GM10248 (cell line): Measurements from ENCODE around the gene C1orf226.

ENCODE experiments used
- CTCF ChIA-PET: fragments of 300-600 bp; sonication (Branson Sonifier 250); formaldehyde crosslinking; extraction: SDS; loops from one replicate; lab custom pipeline; 2021; ENCODE audit warnings: antibody characterized with exemption; lab: Yijun Ruan, JAX
- POLR2A ChIA-PET: fragments of 350-650 bp; sonication (Branson Sonifier 250); formaldehyde crosslinking; extraction: SDS; loops from one replicate; lab custom pipeline; 2020; ENCODE audit warnings: antibody characterized with exemption; lab: Yijun Ruan, JAX
- DNase-seq: peaks from one replicate; pipeline ENCODE4 v3.0.0; 2012; ENCODE audit errors: extremely low spot score
- TF ChIP-seq, protein P1 (sequence below): IDR thresholded peaks from 2 replicates; pipeline ENCODE4 v1.5.1; 2012; ENCODE audit warnings: mild to moderate bottlenecking, low read depth; ENCODE audit errors: extremely low read depth, missing control alignments, control extremely low read depth

The C1orf226 gene, protein sequence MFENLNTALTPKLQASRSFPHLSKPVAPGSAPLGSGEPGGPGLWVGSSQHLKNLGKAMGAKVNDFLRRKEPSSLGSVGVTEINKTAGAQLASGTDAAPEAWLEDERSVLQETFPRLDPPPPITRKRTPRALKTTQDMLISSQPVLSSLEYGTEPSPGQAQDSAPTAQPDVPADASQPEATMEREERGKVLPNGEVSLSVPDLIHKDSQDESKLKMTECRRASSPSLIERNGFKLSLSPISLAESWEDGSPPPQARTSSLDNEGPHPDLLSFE

DNA sequence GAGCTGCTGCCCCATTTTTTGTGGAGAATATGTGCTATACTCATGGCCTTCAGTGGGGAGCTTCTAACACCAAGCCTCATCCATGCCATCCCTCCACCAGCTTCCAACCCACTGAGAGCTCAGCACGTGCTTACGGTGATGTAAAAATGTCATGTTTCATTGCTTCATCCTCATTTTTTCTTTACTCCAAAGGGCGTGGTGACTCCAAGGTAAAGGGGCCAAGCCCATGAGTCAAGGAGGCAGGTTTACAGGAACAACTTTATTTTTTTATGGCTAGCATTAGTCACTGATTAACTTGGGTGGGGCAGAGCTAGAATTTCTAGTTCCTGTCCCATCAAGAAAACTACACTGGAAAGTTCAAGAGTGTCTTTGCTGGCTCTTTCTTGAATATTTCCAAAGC lies at the start of gene C1orf226:
Gene C1orf226, plus strand, starts transcription at position 346 of the 400 bp plus-strand sequence. CDS start 174 bp downstream, outside the sequence.
- no peak for DNase-seq
- POLR2A ChIA-PET, result no interaction called here
- CTCF ChIA-PET, result interaction anchor here (1.1 to 3.3 kb wide), 4 partner anchors 8 to 232 kb away, joined by 3 to 21 read pairs (median 4); no protein-coding TSS in a partner anchor
- TF ChIP-seq, protein P1, sequence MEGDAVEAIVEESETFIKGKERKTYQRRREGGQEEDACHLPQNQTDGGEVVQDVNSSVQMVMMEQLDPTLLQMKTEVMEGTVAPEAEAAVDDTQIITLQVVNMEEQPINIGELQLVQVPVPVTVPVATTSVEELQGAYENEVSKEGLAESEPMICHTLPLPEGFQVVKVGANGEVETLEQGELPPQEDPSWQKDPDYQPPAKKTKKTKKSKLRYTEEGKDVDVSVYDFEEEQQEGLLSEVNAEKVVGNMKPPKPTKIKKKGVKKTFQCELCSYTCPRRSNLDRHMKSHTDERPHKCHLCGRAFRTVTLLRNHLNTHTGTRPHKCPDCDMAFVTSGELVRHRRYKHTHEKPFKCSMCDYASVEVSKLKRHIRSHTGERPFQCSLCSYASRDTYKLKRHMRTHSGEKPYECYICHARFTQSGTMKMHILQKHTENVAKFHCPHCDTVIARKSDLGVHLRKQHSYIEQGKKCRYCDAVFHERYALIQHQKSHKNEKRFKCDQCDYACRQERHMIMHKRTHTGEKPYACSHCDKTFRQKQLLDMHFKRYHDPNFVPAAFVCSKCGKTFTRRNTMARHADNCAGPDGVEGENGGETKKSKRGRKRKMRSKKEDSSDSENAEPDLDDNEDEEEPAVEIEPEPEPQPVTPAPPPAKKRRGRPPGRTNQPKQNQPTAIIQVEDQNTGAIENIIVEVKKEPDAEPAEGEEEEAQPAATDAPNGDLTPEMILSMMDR, result no peak

DNA sequence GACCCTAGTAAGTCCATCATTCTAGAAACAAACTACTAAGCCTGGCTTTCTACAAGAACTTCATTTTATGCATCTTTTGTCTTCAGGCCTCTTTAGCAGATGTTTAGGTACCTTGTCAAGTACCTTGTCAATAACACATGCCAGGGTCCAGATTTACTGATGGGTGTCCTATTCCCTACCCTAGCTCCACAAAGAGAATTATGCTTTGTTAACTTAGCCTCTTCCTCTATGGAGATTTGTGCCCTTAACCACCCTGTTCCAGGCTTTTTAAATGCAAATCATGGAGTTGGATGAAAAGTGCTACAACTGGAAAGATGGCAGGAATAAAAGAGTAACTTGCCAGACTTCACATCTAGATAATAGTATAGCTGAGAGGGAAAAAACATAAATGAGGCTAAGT lies 47.5 kb upstream of the C1orf226 start:
- POLR2A ChIA-PET, result no interaction called here
- DNase-seq, result no peak
- TF ChIP-seq, protein P1, result no peak
- CTCF ChIA-PET, result no interaction called here

DNA sequence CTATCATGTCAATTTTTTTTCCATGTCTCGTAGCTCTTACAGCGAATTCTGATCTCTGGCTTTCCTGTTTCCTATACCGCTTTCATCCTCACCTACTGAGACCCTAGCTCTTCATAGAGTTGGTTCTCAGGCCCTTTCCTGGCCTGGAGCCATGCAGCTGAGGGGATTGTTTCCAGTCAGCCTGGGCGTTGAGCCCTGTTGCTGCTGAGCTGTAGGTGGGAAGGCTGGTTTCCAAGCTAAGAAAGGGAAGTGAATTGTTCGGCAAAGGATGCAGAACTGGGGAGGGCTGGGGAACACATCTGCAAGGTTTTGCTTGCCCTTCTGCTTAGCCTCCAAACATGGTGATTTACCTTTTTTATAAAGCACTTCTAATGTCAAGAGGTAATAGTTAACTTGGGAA lies 46.4 kb upstream of the C1orf226 start:
- TF ChIP-seq, protein P1, result no peak
- no peak for DNase-seq
- POLR2A ChIA-PET, result no interaction called here
- CTCF ChIA-PET, result no interaction called here

DNA sequence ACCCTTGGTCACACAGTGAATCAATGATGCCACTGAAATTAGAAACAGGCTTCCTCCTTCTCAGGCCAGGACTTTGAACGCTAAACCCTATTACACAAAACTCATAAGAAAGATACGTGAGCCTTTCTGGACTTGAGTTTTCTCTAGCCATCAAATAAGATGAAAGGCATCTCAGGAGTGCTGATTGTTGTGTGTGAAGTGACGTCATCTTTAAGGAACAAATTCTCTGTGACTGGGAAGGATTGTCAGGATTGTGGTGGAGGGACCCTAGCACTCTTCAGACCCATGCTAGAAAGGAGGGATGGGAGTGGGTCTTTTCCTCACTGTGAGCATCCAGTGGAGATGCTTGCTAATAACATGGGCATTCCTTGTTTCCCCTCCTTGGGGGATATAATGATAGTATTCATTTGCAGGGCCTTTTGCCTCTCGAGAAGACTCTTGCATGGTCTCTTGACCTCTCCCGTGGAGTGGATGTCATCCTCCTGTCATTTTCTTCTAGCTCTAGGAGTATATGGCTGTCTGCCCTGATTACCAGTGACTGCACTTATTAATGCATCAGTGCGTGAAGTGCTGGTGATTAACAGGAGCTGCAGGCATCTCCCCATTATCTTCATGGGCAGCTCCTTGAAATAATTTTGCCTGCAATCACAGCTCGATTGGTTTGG lies 44.8 kb upstream of the C1orf226 start:
- CTCF ChIA-PET, result interaction anchor here (1.3 kb wide), 1 partner anchor 20 kb away, joined by 3 read pairs; no protein-coding TSS in a partner anchor
- no peak for DNase-seq
- POLR2A ChIA-PET, result no interaction called here
- TF ChIP-seq, protein P1, result no peak

DNA sequence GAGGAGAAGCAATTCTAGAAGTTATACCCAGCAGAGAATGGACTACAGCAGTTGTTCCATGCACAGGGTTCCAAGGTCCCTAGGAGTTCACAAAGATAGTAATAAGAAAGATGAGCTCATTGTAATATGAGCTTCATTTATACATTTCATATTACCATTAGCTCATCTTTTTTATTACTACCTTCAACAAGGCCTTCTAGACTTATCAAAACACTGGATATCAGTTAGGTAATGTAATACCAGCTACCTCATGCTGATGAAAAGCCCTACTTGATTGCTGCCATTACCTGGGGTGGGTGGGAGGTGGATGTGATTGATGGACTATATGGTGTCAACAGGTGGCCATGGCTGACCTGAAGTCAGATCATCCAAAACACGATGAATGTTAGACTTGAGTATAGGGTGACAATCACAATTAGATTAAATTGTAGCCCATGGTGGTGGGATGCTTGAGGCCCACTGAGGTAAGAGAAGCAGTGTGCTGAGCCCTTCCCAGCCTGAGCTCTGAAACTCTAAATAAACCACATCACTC lies 39.0 kb upstream of the C1orf226 start:
- ChIA-PET POLR2A (no interaction called here), CTCF (interaction anchor here (1.2 to 4.4 kb wide), 3 partner anchors 14 to 511 kb away, joined by 3 to 25 read pairs (median 4); no protein-coding TSS in a partner anchor)
- TF ChIP-seq, protein P1, result no peak
- no peak for DNase-seq

DNA sequence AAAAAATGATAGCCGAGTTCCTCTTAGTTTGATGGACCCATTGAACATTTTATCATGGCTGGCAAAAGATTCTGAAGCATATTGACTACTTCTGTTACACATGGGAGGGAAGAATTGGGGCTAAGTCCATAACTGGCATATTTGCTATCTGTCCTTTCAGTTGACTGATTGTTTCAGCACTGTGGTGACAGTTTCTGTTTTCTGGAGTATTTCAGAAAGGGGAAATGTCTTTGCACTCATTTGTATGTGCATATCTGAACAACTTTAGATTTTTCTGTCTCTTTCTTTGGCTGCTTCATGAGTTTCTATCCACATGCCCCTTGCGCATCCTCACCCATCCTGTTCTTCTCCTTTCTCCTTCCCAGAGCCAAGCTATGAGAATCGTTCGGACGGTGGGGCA lies 38.1 kb upstream of the C1orf226 start:
- DNase-seq, result no peak
- POLR2A ChIA-PET, result no interaction called here
- CTCF ChIA-PET, result interaction anchor here (4.4 kb wide), 1 partner anchor 13 kb away, joined by 25 read pairs; no protein-coding TSS in a partner anchor
- TF ChIP-seq, protein P1, result no peak
